ENCODE measurements around the gene STOML1. TPM values are rescaled to one million over a fixed set of nuclear protein-coding genes. Genes with fewer than 3 reads are reported as not detected.

Gene STOML1
- total RNA-seq, 1 donor from 2014 or later = 9.7 TPM

DNA sequence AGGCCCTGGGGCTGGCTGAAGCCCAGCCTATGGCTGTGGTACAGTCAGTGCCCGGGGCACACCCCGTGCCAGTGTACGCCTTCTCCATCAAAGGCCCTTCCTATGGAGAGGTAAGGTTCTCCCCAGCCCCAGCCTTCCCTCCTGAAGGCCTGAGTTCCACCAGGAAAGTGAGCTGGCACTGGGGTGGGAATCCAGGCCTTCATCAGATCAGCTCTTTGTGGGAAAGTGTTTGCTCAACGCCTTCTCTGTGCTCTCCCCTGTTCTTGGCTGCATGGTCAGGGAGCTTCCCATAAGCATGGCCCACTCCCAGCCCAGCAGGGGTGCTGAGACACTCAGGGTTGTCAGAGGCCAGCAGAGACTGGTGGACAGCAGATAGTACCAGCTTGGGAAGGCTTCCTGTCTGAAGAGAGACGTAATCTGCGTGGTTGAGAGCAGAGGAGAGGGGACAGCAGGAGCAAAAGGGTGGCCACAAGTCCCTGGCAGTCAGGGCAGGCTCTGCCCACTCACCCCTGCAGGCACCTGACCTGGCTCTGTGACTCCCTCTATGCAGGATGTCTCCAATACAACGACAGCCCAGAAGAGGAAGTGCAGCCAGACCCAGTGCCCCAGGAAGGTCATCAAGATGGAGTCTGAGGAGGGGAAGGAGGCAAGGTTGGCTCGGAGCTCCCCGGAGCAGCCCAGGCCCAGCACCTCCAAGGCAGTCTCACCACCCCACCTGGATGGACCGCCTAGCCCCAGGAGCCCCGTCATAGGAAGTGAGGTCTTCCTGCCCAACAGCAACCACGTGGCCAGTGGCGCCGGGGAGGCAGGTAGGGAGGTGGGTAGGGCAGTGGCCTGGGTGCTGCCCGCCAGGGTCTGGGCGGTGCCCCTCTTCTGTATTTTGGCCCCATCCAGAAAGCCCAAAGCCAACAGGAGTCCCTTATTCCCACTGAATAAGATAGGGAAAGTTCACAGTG is 40.8 kb upstream of the STOML1 start:
- Mint-ChIP-seq H3K36me3 (ENCODE audit: low read depth) (peaks cover 3% of the 10 kb centered on the region), H3K27ac (ENCODE audit: unreplicated experiment) (no peak overlapping the region), H3K4me1 (peaks cover 13% of the 10 kb centered on the region), H3K9me3 (no peaks in the 10 kb centered on the region), H3K4me3 (no peak overlapping the region), H3K27me3 (ENCODE audit: low read depth) (no peaks in the 10 kb centered on the region)
- no peak for DNase-seq (ENCODE audit: low read depth, low spot score)
- TF ChIP-seq, protein P1, sequence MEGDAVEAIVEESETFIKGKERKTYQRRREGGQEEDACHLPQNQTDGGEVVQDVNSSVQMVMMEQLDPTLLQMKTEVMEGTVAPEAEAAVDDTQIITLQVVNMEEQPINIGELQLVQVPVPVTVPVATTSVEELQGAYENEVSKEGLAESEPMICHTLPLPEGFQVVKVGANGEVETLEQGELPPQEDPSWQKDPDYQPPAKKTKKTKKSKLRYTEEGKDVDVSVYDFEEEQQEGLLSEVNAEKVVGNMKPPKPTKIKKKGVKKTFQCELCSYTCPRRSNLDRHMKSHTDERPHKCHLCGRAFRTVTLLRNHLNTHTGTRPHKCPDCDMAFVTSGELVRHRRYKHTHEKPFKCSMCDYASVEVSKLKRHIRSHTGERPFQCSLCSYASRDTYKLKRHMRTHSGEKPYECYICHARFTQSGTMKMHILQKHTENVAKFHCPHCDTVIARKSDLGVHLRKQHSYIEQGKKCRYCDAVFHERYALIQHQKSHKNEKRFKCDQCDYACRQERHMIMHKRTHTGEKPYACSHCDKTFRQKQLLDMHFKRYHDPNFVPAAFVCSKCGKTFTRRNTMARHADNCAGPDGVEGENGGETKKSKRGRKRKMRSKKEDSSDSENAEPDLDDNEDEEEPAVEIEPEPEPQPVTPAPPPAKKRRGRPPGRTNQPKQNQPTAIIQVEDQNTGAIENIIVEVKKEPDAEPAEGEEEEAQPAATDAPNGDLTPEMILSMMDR (conservative IDR thresholded peaks at IDR 0.05) = no peak

GRCh38 chr15:74032046-74032445 is 40.0 kb upstream of the STOML1 start:
- Mint-ChIP-seq H3K27me3 (ENCODE audit: low read depth) (no peaks in the 10 kb centered on the region), H3K36me3 (ENCODE audit: low read depth) (peaks cover 3% of the 10 kb centered on the region), H3K4me3 (no peak overlapping the region), H3K9me3 (no peaks in the 10 kb centered on the region), H3K4me1 (peaks cover 5% of the 10 kb centered on the region), H3K27ac (ENCODE audit: unreplicated experiment) (no peak overlapping the region)
- TF ChIP-seq, protein P1 (conservative IDR thresholded peaks at IDR 0.05) = no peak
- no peak for DNase-seq (ENCODE audit: low read depth, low spot score)

GRCh38 chr15:74028646-74029045 is 36.6 kb upstream of the STOML1 start:
- DNase-seq (ENCODE audit: low read depth, low spot score) = no peak
- peaks cover 4% of the 10 kb centered on the region for H3K36me3 Mint-ChIP-seq (ENCODE audit: low read depth)

DNA sequence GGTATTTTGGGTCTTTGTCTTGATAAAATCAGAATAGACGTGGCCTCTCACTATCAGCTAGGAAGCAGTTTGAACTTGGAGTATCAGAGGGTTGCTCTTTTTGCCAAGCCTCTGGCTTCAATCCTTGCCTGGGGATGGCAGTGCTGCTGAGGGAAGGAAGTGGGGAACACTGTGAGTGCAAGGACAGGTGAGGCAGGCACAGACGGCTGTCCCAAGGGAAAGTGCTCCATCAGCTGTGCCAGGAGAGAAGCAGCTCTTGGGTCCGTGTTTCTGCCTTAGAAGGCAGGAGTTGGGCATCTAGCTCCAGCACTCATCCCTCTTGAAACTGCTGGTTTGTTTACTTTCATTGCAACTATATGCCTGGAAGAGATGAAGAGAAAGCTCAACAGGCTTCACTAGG is 35.6 kb upstream of the STOML1 start:
- Mint-ChIP-seq H3K36me3 (ENCODE audit: low read depth) (peaks cover 4% of the 10 kb centered on the region), H3K27ac (ENCODE audit: unreplicated experiment) (no peak overlapping the region), H3K9me3 (no peaks in the 10 kb centered on the region), H3K4me3 (no peak overlapping the region), H3K27me3 (ENCODE audit: low read depth) (no peaks in the 10 kb centered on the region), H3K4me1 (no peaks in the 10 kb centered on the region)
- TF ChIP-seq, protein P1 (conservative IDR thresholded peaks at IDR 0.05) = no peak
- DNase-seq (ENCODE audit: low read depth, low spot score) = no peak

More at GRCh38 chr15:74028646-74029045, 36.6 kb upstream of the STOML1 start:
- H3K27me3 Mint-ChIP-seq (ENCODE audit: low read depth) = no peaks in the 10 kb centered on the region
- no peak overlapping the region for H3K4me3 Mint-ChIP-seq
- H3K27ac Mint-ChIP-seq (ENCODE audit: unreplicated experiment) = no peak overlapping the region
- H3K4me1 Mint-ChIP-seq = no peaks in the 10 kb centered on the region
- no peaks in the 10 kb centered on the region for H3K9me3 Mint-ChIP-seq
- TF ChIP-seq, protein P1 (conservative IDR thresholded peaks at IDR 0.05) = no peak

GRCh38 chr15:74025436-74025835 is 33.3 kb upstream of the STOML1 start:
- no peak overlapping the region for H3K27ac Mint-ChIP-seq (ENCODE audit: unreplicated experiment)
- no peak overlapping the region for H3K4me3 Mint-ChIP-seq
- H3K9me3 Mint-ChIP-seq = no peaks in the 10 kb centered on the region
- peaks cover 4% of the 10 kb centered on the region for H3K36me3 Mint-ChIP-seq (ENCODE audit: low read depth)
- no peaks in the 10 kb centered on the region for H3K4me1 Mint-ChIP-seq
- no peak for DNase-seq (ENCODE audit: low read depth, low spot score)
- H3K27me3 Mint-ChIP-seq (ENCODE audit: low read depth) = no peaks in the 10 kb centered on the region
- TF ChIP-seq, protein P1 (conservative IDR thresholded peaks at IDR 0.05) = no peak

Data from neural crest cell (in vitro differentiated cells).